HG03439 (cell line): ENCODE data around the gene OR4Q3.
"Not testable (repeated sequence)": the region's sequence is repeated elsewhere in the genome, so short reads cannot be mapped to it uniquely, and the experiment has no call there.

Experiments
- ATAC-seq: cut with Tn5 transposase; IDR thresholded peaks from one replicate; pipeline ENCODE4 v1.9.1; 2021; ENCODE audit warnings: mild to moderate bottlenecking, moderate library complexity; ENCODE audit not compliant: unreplicated experiment

OR4Q3 gene

GRCh38 chr14:19743256-19743655 lies at the start of gene OR4Q3:
Gene OR4Q3 (plus strand): TSS chr14:19743571.
- ATAC-seq = no peak

- ATAC-seq = no peak
Observed at GRCh38 chr14:19729359-19729758, 14.0 kb upstream of the OR4Q3 start.

- no peak for ATAC-seq
Observed at GRCh38 chr14:19729763-19730162, 13.6 kb upstream of the OR4Q3 start.

- not testable (repeated sequence) for ATAC-seq
Observed at GRCh38 chr14:19733893-19734292, 9.5 kb upstream of the OR4Q3 start.

- not testable (repeated sequence) for ATAC-seq
Observed at GRCh38 chr14:19752316-19752715, 8.9 kb downstream of the OR4Q3 start.

- no peak for ATAC-seq
Observed at GRCh38 chr14:19754172-19754571, 10.8 kb downstream of the OR4Q3 start.

- ATAC-seq = not testable (repeated sequence)
Observed at GRCh38 chr14:19771491-19771890, 28.1 kb downstream of the OR4Q3 start.

- peak; percentile 25 for ATAC-seq
Observed at GRCh38 chr14:19771895-19772430, 28.6 kb downstream of the OR4Q3 start.

- peak; percentile 69 for ATAC-seq
Observed at GRCh38 chr14:19772454-19772853, 29.1 kb downstream of the OR4Q3 start.

- not testable (repeated sequence) for ATAC-seq
Observed at GRCh38 chr14:19773204-19773603, 29.8 kb downstream of the OR4Q3 start, which contains the start of gene OR4M1. Gene OR4M1 (plus strand): TSS chr14:19773504. CDS start chr14:19780323, 6,819 bp downstream.

GRCh38 chr14:19775587-19775986 lies 32.2 kb downstream of the OR4Q3 start:
- ATAC-seq = no peak

GRCh38 chr14:19785848-19786247 lies 42.5 kb downstream of the OR4Q3 start:
- not testable (repeated sequence) for ATAC-seq

- not testable (repeated sequence) for ATAC-seq
Observed at GRCh38 chr14:19787318-19787717, 43.9 kb downstream of the OR4Q3 start.

- ATAC-seq = not testable (repeated sequence)
Observed at GRCh38 chr14:19788150-19788549, 44.8 kb downstream of the OR4Q3 start.

GRCh38 chr14:19796520-19797108 lies 53.2 kb downstream of the OR4Q3 start:
- not testable (repeated sequence) for ATAC-seq
